Measurements from ENCODE around the gene SDC3.

The SDC3 gene

DNA sequence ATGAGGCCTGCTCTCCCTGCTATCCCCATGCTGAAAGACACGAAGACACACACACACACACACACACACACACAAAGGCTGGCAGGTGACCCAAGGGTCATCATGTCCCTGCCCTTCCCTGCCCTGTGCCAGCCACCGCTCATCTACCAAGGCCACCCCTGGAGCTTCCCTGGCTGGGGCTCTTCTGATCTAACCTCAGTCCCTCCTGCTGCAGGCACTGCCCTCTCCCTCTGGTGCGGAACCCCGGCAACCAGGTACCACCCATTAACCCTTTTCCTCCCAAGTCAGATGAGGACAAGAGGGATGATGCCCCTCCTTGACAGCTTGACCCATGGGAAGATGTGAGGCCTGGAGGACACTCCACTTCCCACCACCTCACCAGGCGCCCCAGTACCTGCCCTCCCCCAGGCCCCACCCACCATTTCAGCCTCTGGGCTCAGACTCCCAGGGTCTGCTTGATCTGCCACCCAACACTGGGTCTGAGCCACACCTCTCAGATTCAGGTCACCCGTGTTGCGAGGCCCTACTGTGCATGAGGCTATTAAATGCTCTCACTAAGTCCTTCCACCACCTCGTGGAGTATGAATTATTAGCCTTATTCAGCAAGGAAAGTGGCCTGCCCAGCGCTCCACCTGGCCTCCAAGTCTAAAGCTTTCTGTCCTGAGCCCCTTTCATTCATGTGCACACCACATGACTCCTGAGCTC, 2.5 kb downstream of the SDC3 start:
- no peak for DNase-seq

DNA sequence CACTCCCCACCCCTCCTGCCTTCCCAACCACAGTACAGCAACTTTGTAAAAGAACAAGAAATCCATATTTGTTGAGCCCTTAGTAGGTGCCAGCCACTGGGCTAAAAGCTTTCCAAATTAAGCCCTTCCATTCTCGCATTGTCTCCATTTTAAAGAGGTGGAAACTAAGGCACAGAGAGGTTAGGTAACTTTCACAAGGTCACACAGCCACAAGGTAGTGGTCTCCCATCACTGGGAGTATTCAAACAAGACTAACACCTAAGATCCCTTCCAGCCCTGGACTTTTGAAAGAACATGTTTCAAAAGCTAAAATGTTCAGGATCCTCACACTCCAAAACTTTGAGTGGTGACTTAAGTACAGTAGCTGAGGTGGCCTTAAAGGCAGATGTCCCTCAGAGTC, 3.2 kb downstream of the SDC3 start:
- DNase-seq, result no peak

DNA sequence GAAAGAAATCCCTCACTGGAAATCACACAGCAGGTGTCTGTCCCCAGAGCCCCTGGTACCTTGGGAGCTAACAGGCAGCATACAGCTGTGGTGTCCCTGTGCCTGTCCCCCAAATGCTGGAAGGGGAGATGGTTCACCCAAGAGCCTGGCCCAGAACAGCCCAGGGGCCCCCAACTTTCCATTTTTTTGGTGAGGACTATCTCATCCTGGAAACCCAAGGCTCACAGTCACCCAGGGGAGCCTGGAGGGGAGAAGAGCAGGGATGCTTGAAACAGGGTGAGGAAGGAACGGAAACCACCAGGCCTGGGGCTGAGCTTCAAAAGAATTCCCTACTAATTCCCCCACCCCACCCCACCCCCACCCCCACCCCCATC, 3.6 kb downstream of the SDC3 start:
- no peak for DNase-seq

GRCh38 chr1:30904191-30904961, 4.2 kb downstream of the SDC3 start:
- DNase-seq, result no peak

GRCh38 chr1:30903343-30904034, 5.1 kb downstream of the SDC3 start:
- no peak for DNase-seq

- DNase-seq, result peak in 4 of 58 donors; percentile 8 to 31 (median 24)
Measured at GRCh38 chr1:30902593-30903290, 5.8 kb downstream of the SDC3 start.

DNA sequence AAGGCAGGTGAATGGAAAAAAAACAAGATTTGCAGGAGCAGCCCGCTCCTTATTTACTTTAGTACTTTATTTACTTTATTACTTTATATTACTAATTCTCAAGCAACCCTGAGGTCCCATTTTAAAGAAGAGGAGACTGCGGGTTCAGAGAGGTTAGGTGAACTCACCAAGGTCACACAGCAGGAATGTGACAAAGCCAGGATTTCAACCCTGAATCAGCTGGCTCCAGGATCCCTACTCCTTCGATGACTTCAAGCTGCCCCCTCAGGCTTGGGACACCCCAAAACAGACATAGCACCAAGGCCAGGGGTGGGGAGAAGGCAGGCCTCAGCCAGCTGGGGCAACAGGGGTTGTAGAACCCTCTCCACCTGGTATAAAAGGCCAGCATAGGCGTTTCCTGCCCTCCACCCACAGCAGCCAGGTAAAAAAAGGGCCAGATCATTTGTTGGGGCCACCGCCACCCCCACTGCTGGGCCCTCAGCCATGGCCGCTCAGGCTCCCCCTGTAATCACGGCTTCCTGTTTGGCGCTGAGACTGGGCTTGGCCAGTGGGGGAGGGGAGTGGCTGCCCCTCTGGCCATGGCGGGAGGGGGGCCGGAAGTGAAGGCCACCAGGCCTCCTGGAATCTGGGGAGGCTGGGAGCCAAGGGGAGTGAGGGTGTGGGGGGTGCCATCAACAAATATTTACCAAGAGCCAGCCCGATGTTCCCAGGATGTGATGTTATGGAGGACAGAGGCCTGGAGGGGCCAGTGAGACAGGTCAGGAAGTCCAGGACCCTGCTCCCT, 6.6 kb downstream of the SDC3 start:
- DNase-seq, result peak in 1 of 58 donors; percentile 34

DNA sequence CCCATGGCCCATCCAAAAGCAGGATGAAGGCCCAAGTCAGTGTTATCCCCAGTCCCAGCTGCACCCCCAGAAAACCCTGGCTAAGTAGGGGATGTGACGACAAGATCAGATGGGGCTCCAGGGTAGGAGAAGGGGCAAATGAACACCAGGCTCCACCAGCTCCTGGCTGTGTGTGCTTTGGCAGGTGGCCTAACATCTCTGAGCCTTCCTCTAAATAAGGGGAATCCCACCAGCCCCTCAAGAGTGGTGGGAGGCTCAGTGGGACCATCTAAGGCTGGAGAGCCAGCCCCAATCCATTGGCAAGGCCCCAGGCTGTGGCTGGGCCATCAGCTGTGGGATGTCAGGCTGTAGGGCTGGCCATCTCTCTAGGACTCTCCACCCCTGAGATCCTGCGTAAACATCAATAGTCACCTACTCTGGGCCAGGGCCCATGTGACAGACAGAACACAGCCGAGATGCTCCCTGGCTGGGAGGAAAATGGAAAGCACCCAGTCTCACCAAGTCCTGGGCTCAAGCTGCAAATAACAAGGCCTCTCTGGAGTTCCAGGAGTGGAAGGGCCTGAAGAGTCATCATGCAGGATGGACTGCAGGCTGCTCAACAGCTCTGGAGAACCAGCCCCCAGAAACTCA, 7.5 kb downstream of the SDC3 start:
- no peak for DNase-seq

GRCh38 chr1:30900486-30900885, 8.1 kb downstream of the SDC3 start:
- DNase-seq, result no peak

DNA sequence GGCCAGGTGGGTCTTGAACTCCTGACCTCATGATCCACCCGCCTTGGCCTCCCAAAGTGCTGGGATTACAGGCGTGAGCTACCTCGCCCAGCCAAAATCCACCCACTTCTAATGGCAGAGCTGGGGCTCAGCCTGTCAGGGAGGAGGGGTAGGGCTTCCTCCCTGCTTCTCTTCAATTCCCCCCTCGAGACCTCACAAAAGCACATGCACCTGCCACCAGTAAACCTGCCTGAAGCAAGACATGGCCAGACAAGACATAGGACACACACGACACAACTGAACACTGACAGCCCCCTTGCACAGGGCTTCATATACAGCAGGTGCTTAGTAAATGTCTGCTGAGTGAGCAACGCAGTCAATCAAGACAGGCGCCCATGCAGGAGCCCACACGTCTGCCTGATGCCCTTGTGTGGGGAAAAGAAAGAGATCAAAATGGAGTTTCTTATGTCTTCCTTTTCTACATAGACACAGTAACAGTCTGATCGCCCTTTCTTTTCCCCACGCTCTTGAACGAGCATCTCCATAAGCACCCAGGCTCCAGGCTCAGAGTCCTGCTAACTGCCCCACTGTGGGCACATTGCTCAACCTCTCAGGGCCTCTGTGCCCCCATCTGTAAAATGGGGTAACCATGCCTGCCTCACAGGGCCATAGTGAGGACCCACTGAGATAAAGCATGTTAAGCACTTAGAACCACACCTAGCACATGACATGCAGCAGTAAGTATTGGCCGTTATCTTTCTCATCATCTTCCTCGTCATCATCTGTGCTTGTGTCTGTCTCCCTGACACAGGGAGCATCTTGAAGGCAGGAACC, 8.8 kb downstream of the SDC3 start:
- DNase-seq, result no peak

GRCh38 chr1:30898031-30898815, 10.3 kb downstream of the SDC3 start:
- no peak for DNase-seq

- DNase-seq, result no peak
Measured at GRCh38 chr1:30896905-30897304, 11.7 kb downstream of the SDC3 start.

GRCh38 chr1:30895944-30896660, 12.5 kb downstream of the SDC3 start:
- no peak for DNase-seq

DNA sequence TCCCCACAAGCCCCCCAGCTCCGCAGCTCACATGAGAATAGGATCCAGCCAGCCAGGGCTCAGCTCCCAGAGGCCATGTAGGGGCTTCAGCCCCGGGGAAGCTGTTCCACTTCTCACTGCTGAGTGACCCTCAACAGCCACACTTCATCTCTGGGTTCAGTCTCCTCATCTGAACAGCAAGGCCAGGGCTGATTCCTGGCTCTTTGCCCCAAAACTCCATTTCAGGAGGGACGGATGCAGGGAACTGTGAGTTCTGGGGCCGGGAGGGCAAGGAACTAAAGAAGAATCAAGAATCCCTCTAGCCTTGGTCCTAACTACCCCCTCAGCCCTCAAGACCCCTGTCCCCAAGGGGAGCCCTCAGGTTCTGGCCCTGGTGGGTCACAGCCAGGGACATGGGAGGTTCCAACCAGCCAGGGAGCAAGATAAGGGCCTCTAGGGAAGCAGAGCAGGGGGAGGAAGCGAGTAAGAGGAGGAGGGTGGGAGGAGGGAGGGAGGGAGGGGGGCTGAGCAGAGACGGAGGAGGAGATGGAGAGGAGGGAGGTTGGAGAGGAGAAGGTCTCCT, 13.1 kb downstream of the SDC3 start:
- DNase-seq, result no peak

GRCh38 chr1:30894508-30894973, 14.0 kb downstream of the SDC3 start:
- peak in 1 of 58 donors; percentile 64 for DNase-seq

GRCh38 chr1:30893776-30894507, 14.6 kb downstream of the SDC3 start:
- peak in 1 of 58 donors; percentile 64 for DNase-seq

- no peak for DNase-seq
Measured at GRCh38 chr1:30892671-30893073, 15.9 kb downstream of the SDC3 start.
